Measurements from ENCODE around the gene KLHL21.
"Not testable (repeated sequence)": the region's sequence is repeated elsewhere in the genome, so short reads cannot be mapped to it uniquely, and the experiment has no call there.

Gene KLHL21

DNA sequence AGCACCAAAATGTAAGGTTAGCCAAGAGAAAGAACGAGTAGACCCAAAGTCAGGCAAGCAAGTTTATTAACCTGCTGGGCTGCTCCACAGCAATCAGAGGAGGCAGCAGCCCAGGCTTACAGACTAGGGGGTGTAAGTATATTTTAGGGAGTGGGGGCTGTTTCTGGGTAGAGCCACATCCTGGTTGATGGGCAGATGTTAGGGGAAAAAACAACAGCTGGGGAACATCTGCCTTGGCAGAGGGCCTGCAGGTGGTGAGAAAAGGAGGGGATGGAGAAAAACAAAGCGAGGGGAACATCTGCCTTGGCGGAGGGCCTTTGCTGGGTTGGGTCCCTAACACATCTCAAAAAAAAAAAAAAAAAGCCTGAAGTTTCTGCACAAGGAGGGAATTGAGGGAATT, 32.6 kb downstream of the KLHL21 start:
- in situ Hi-C loops (cut with MboI; ENCODE audit: low pct_unique_long_range_greater_than_20kb, low sequenced_read_pairs, unreplicated experiment), result no loop called here

DNA sequence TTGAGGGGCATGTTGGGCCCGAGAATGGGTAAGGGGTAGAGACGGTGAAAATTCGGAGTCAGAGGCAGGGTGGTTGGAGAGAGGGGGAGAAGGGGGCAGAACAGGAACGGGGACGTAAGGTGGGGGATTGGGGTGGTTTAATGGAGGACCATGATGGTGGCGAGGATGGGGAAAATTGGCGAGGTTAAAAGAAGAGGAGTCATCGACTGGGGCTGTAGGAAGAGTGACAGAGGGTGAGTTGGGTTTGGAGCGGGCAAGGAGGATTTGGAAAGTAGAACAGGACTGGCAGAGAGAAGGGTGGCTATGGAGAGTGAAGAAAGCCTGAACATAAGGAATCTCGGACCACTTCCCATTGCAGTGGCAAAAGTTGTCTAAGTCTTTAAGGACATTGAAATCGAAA, 33.6 kb downstream of the KLHL21 start:
- DNase-seq (ENCODE audit: low spot score), result no peak
- in situ Hi-C loops (cut with MboI; ENCODE audit: low pct_unique_long_range_greater_than_20kb, low sequenced_read_pairs, unreplicated experiment), result no loop called here
- TF ChIP-seq, protein P1, sequence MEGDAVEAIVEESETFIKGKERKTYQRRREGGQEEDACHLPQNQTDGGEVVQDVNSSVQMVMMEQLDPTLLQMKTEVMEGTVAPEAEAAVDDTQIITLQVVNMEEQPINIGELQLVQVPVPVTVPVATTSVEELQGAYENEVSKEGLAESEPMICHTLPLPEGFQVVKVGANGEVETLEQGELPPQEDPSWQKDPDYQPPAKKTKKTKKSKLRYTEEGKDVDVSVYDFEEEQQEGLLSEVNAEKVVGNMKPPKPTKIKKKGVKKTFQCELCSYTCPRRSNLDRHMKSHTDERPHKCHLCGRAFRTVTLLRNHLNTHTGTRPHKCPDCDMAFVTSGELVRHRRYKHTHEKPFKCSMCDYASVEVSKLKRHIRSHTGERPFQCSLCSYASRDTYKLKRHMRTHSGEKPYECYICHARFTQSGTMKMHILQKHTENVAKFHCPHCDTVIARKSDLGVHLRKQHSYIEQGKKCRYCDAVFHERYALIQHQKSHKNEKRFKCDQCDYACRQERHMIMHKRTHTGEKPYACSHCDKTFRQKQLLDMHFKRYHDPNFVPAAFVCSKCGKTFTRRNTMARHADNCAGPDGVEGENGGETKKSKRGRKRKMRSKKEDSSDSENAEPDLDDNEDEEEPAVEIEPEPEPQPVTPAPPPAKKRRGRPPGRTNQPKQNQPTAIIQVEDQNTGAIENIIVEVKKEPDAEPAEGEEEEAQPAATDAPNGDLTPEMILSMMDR (IDR thresholded peaks at IDR 0.05; ENCODE audit: extremely low read depth, insufficient read depth, missing control alignments), result no peak

More for the DNA sequence above, 32.6 kb downstream of the KLHL21 start:
- DNase-seq (ENCODE audit: low spot score), result peak; percentile 4
- TF ChIP-seq, protein P1 (IDR thresholded peaks at IDR 0.05; ENCODE audit: extremely low read depth, insufficient read depth, missing control alignments), result no peak

DNA sequence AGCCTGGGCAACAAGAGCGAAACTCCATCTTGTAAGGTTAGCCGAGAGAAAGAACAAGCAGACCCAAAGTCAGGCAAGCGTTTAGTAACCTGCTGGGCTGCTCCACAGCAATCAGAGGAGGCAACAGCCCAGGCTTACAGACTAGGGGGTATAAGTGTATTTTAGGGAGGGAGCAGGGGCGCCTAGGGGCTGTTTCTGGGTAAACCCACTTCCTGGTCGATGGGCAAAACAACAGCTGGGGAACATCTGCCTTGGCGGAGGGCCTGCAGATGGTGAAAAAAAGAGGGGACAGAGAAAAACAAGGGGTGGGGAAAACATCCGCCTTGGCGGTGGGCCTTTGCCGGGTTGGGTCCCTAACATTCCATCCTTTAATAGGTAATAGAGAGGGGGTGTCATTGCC, 42.4 kb downstream of the KLHL21 start:
- no peak for DNase-seq (ENCODE audit: low spot score)
- TF ChIP-seq, protein P1 (IDR thresholded peaks at IDR 0.05; ENCODE audit: extremely low read depth, insufficient read depth, missing control alignments), result no peak
- in situ Hi-C loops (cut with MboI; ENCODE audit: low pct_unique_long_range_greater_than_20kb, low sequenced_read_pairs, unreplicated experiment), result no loop called here

DNA sequence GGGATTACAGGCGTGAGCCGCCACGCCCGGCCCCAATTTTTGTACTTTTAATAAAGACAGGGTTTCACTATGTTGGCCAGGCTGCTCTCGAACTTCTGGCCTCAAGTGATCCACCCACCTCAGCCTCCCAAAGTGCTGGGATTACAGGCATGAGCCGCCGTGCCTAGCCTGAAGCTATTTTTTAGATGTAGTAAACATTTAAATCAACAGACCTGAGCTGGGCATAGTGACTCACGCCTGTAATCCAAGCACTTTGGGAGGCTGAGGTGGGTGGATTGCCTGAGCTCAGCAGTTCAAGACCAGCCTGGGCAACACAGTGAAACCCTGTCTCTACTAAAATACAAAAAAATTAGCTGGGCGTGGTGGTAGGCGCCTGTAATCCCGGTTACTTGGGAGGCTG, 43.5 kb downstream of the KLHL21 start:
- DNase-seq (ENCODE audit: low spot score); in situ Hi-C loops (cut with MboI; ENCODE audit: low pct_unique_long_range_greater_than_20kb, low sequenced_read_pairs, unreplicated experiment): not testable (repeated sequence)

DNA sequence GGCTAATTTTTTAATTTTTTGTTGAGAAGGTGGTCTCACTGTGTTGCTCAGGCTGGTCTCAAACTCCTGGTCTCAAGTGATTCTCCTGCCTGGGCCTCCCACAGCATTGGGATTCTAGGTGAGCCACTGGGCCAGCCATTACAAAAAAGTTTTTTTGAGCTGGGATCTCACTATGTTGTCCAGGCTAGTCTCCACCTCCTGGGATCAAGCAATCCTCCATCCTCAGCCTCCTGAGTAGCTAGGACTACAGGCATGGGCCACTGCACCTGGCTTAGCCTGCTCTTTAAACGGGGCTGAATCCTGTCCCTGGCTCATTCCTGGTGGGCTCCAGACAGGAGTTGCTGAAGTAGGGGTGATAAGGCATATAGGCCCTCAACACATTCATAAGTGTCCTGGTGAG, 45.1 kb downstream of the KLHL21 start:
- DNase-seq (ENCODE audit: low spot score), result no peak
- in situ Hi-C loops (cut with MboI; ENCODE audit: low pct_unique_long_range_greater_than_20kb, low sequenced_read_pairs, unreplicated experiment), result no loop called here
- TF ChIP-seq, protein P1 (IDR thresholded peaks at IDR 0.05; ENCODE audit: extremely low read depth, insufficient read depth, missing control alignments), result no peak

DNA sequence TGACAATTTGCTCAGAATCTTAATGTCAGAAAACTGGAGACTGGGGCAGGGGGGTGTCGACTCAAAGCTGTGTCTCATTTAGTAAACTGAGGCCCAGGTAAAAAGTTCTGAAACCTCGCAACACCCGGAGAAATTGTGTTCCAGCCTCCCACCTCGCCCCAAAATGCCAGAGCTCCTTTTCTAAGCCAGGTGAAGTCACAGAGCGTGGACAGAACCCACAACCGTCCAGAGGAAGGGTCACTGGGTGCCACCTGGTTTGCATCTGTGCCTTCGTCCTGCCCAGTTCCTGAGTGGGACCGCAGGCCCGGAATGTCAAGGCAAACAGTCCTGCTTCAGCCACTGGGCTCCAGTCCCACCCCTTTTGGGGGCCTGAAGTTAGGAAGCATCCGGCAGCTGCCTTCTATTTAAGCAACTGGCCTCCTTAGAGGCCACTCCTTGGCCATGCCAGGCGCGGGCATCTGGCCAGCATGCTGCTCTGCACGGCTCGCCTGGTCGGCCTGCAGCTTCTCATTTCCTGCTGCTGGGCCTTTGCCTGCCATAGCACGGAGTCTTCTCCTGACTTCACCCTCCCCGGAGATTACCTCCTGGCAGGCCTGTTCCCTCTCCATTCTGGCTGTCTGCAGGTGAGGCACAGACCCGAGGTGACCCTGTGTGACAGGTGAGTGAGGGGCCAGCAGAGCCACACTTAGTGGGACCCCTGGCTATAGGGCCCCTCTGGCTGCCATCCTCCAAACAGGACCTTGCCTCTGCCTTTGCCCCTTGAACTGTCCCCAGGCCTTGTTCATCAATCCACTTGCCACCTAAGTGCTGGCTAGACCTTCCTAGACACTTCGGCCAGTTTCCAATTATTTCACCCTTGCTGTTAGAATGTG, 47.5 kb downstream of the KLHL21 start, which contains the start of gene TAS1R1:
Gene TAS1R1 (plus strand): TSS at position 401 of the 872 bp plus-strand sequence. CDS start 67 bp downstream, at position 468.
- TF ChIP-seq, protein P1 (IDR thresholded peaks at IDR 0.05; ENCODE audit: extremely low read depth, insufficient read depth, missing control alignments), result no peak
- no peak for DNase-seq (ENCODE audit: low spot score)
- in situ Hi-C loops (cut with MboI; ENCODE audit: low pct_unique_long_range_greater_than_20kb, low sequenced_read_pairs, unreplicated experiment), result no loop called here
